ENCODE data around the gene ZNF738.
"Not testable (repeated sequence)": the region's sequence is repeated elsewhere in the genome, so short reads cannot be mapped to it uniquely, and the experiment has no call there.

The ZNF738 gene

GRCh38 chr19:21358768-21359451 is at the start of gene ZNF738:
Gene ZNF738, plus strand, starts transcription at chr19:21359000. Its CDS starts 141 bp downstream, at chr19:21359141.
- peak; percentile 68 for DNase-seq

DNA sequence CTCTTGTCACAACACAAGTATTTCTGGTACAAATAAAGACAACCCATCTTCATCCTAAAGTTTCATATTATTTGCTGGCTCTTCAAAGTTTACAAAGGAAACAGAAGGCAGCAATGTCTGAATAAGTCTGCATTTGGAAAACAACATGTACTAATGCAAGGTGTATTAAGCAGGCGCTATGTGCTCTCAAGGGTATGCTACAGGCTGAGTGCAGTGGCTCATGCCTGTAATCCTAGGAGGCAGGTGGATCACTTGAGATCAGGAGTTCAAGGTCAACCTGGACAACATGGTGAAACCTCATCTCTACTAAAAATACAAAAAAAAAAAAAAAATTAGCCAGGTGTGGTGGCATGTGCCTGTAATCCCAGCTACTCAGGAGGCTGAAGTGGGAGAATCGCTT is 46.0 kb upstream of the ZNF738 start:
- not testable (repeated sequence) for DNase-seq

- no peak for DNase-seq
Observed at GRCh38 chr19:21314676-21315075, 44.1 kb upstream of the ZNF738 start.

- no peak for DNase-seq
Observed at GRCh38 chr19:21317821-21318220, 41.0 kb upstream of the ZNF738 start.

GRCh38 chr19:21321134-21321533 is 37.7 kb upstream of the ZNF738 start:
- no peak for DNase-seq

GRCh38 chr19:21321996-21322395 is 36.8 kb upstream of the ZNF738 start:
- no peak for DNase-seq

DNA sequence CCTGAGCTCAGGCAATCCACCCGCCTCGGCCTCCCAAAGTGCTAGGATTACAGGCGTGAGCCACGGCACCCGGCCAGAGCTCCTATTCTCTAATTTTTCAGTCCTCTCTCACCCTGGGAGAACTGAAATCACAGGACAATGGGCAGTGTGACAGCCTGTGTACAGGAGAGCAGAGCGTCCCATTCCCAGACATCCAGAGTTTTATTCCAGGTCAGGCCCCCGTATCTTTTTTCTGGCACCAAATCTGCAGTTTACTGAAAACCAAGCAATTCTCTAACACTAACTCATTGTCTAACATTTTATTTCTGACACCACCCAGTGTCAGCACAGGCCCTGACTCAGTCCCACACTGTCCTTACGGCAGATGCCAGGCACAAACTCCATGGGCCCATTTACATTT is 36.3 kb upstream of the ZNF738 start:
- DNase-seq: no peak

- no peak for DNase-seq
Observed at GRCh38 chr19:21323000-21323399, 35.8 kb upstream of the ZNF738 start.

- no peak for DNase-seq
Observed at GRCh38 chr19:21326169-21326568, 32.6 kb upstream of the ZNF738 start.

DNA sequence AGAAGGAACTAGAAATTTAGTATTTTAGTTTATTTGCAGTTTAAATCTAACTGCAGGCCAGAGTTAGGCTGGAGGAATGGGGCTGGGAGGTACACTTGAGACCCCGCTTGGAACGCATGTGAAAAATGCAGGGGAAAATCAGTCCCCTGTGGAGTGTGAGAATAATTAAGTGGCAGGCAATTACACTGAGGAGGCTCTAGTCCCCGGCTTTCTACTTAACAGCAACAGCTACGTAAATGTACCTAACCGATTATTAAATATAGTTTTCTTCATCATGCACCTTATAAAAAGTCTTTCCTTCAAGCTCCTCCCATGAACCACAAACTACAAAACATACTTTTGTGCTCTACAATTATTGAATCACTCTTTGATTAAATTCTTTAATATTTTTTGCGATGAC is 30.4 kb upstream of the ZNF738 start:
- no peak for DNase-seq

- peak; percentile 63 for DNase-seq
Observed at GRCh38 chr19:21328885-21329605, 29.8 kb upstream of the ZNF738 start, which contains the start of gene ZNF708. Gene ZNF708, minus strand, starts transcription at chr19:21329410. Its CDS starts 198 bp downstream, at chr19:21329212.

- DNase-seq: no peak
Observed at GRCh38 chr19:21335721-21336120, 23.1 kb upstream of the ZNF738 start.

DNA sequence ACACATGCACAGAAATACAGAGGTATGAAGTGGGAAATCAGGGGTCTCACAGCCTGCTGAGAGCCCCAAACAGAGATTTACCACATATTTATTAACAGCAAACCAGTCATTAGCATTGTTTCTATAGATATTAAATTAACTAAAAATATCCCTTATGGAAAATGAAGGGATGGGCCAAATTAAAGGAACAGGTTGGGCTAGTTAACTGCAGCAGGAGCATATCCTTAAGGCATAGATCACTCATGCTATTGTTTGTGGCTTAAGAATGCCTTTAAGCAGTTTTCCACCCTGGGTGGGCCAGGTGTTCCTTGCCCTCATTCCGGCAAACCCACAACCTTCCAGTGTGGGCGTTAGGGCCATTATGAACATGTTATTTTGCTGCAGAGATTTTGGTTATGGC is 14.0 kb upstream of the ZNF738 start:
- not testable (repeated sequence) for DNase-seq

DNA sequence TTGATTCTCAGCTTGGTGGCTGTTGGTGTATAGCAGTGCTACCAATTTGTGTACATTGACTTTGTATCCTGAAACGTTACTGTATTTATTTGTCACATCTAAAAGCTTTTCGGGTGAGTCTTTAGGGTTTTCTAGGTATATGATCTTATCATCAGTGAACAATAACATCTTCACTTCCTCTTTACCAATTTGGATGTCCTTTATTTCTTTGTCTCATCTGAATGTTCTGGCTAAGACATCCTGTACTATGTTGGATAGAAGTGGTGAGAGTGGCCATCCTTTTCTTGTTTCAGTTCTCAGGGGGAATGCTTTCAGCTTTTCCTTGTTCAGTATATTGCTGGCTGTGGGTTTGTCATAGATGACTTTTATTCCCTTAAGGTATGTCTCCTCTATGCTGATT is 6.0 kb upstream of the ZNF738 start:
- DNase-seq: no peak

DNA sequence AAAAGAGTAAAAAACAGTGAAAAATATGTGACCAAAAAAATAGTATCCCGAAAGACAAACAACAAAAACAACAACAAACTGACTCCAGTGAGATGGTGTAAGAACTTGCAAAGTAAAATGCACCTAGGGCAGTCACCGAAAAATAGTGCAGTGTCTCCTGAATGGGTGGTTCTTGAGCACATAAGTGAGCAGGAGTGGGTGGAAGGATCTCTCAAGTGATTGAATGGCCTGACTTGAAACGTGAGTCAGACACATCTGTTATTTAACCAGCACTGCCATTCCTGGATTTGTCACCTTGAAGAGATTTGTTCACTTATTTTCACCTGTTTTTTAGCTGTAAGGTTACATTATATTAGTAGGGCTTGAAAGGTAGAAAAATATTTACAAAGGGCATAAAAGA is 3.5 kb downstream of the ZNF738 start:
- DNase-seq: no peak

DNA sequence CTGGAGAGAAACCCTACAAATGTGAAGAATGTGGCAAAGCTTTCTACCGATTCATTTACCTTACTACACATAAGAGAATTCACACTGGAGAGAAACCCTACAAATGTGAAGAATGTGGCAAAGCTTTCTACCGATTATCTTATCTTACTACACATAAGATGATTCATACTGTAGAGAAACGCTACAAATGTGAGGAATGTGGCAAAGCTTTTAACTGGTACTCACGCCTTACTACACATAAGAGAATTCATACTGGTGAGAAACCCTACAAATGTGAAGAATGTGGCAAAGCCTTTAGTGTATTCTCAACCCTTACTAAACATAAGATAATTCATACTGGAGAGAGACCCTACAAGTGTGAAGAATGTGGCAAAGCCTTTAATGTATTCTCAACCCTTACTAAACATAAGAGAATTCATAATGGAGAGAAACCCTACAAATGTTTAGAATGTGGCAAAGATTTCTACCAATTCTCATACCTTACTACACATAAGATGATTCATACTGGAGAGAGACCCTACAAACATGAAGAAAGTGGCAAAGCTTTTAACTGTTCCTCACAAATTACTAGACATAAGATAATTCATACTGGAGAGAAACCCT is 25.3 kb downstream of the ZNF738 start:
- no peak for DNase-seq

GRCh38 chr19:21396121-21396520 is 37.3 kb downstream of the ZNF738 start:
- DNase-seq: no peak

- DNase-seq: peak; percentile 90
Observed at GRCh38 chr19:21396893-21397572, 38.2 kb downstream of the ZNF738 start, which contains the start of gene ZNF493. Gene ZNF493, plus strand, starts transcription at chr19:21397133. Its CDS starts 105 bp downstream, at chr19:21397238.

- DNase-seq: no peak
Observed at GRCh38 chr19:21398851-21399250, 40.1 kb downstream of the ZNF738 start.

DNA sequence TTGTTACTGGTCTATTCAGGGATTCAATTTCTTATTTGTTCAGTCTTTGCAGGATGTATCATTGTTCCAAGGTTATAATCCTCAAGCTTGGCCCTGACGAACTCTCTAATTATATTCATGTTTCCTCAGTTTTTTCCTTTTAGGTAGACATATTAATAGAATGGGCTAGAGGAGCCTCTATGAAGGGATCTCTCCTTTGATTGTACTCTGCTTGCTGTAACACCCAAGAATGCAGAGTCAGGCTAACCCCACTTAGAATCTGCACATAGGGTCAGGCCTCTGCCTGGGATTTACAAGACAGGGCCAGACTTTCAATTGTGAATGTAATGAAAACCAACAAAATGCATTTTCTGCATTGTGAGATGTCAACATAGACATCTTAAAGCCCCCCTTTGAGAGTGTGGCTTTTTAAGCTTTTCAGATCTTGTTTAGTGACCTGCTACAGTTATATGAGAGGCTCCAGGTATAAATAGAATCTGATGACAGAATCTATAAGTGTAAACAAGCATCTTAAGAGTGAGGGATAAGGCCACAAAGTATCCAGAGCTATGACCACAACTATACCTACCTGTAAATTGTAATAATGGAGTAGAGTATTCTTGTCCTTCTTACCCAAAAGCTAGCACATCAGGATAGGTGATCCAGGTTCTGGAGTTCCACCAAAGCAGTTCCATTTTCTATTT is 43.6 kb downstream of the ZNF738 start:
- DNase-seq: no peak

- DNase-seq: no peak
Observed at GRCh38 chr19:21410166-21410565, 51.4 kb downstream of the ZNF738 start.

- no peak for DNase-seq
Observed at GRCh38 chr19:21422244-21422643, 63.4 kb downstream of the ZNF738 start.

All from activated T-cell treated with anti-CD3 and anti-CD28 coated beads for 4 hours (primary cell).